GM12891 (cell line): Measurements from ENCODE around the gene OR8G1.

Source experiments
- DNase-seq: peaks from one replicate; pipeline ENCODE4 v3.0.0; 2011; ENCODE audit warnings: low spot score; ENCODE audit not compliant: insufficient read length
- FAIRE-seq: peaks from 2 replicates; lab custom pipeline; 2011; peaks lifted over from hg19 to GRCh38; lab: Jason Lieb, UNC
- PAX5 ChIP-seq: IDR thresholded peaks from 2 replicates; pipeline ENCODE4 v1.6.1; 2011; ENCODE audit warnings: low read length, moderate library complexity, mild to moderate bottlenecking; ENCODE audit not compliant: insufficient read depth, severe bottlenecking
- POLR2A ChIP-seq: IDR thresholded peaks from 2 replicates; pipeline ENCODE4 v1.6.1; 2011; ENCODE audit warnings: low read depth, low read length, control low read depth
- POLR2AphosphoS5 ChIP-seq: IDR thresholded peaks from 2 replicates; pipeline ENCODE4 v1.6.1; 2011; ENCODE audit warnings: low read depth, low read length, control low read depth
- POU2F2 ChIP-seq: IDR thresholded peaks from 2 replicates; pipeline ENCODE4 v1.6.1; 2011; ENCODE audit warnings: low read depth, mild to moderate bottlenecking, control low read depth, low read length, moderate library complexity
- SPI1 ChIP-seq: IDR thresholded peaks from 2 replicates; pipeline ENCODE4 v1.6.1; 2011; ENCODE audit warnings: low read depth, low read length, control low read depth
- TAF1 ChIP-seq: IDR thresholded peaks from 2 replicates; pipeline ENCODE4 v1.6.1; 2011; ENCODE audit warnings: low read depth, low read length, control low read depth

Gene OR8G1

DNA sequence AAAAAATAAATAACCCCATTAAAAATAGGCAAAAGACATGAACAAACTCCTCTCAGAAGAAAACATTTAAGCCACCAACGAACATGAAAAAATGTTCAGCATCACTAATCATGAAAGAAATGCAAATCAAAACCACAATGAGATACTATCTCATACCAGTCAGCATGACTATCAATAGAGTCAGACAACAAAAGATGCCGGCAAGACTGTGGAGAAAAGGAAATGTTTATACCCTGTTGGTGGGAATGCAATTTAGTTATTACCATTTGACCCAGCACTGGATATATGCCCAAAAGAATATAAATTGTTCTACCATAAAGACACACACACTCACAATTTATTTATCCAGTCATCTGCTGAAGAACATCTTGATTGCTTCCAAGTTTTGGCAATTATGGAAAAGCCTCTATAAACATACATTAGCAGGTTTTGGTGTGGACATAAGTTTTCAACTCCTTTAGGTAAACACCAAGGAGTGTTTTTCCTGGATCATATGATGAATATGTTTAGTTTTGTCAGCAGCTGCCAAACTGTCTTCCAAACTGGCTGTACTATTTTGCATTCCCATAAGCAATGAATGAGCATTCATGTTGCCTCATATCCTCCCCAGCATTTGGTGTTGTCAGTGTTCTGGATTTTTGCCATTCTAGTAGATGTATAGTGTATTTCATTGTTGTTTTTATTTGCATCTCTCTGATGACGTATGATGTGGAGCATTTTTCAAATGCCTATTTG is 44.9 kb downstream of the OR8G1 start:
- TF ChIP-seq POU2F2, result no peak
- no peak for TF ChIP-seq PAX5
- TF ChIP-seq POLR2AphosphoS5, result no peak
- TF ChIP-seq TAF1, result no peak
- TF ChIP-seq POLR2A, result no peak
- TF ChIP-seq SPI1, result no peak
- DNase-seq (no peak), FAIRE-seq (no peak)

DNA sequence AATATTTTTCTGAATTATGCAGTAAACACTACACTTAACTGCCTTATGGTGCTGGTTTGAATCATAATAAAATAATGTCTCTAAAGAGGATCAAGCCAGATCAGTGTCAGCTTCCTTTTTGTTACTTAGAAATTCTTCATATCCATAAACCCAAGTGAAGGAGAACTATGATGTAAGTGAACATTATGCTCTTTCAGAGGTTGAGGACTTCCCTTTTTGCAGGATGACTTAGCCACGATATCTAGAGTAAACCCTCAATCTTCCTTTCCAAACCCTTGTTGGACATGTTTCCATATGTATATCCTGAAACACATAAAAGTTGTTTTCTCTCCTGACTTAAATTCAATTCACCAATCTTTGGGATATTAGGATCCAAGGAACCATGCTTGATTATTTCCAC is 53.8 kb downstream of the OR8G1 start:
- TF ChIP-seq PAX5 (no peak), POLR2AphosphoS5 (no peak), SPI1 (no peak), TAF1 (no peak), POLR2A (no peak), POU2F2 (no peak)
- FAIRE-seq (no peak), DNase-seq (no peak)

DNA sequence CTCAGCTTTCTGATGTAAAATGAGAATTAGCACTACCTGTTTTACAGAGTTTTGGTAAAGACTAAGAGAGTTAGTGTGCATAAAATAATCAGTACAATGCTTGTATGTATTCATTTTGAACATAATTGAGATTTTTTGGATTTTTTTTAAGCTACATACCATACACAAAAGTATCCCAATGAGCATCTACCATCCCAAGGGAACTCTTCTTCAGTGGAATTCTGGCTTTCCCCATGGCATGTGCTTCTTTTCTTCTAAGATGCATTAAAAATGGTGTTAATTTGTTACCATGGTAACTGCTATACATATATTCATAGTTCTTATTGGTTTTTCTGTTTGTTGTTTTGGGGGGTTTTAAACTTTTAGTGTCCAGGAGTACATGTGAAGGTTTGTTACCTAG is 55.1 kb downstream of the OR8G1 start:
- TF ChIP-seq POLR2AphosphoS5 (no peak), SPI1 (no peak), PAX5 (no peak), POLR2A (no peak), TAF1 (no peak), POU2F2 (no peak)
- FAIRE-seq (no peak), DNase-seq (no peak)

DNA sequence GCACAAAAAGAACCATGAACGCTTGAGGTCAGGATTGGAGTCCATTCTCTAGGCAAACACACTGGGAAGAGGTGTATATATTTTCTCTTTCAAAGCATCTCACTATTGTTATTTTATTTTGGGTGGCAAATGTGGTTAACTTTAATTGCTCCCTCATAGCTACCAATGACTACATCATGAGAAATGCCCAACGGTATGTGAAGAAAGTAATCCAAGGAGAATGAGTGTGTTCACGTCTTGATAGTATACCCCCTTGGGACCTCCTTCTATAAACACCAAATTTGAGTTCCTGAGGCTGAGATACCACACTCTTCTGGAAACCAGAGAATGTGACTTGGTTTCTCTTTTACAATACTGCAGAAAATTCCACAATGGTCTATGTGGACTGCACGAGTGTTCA is 57.0 kb downstream of the OR8G1 start:
- DNase-seq (no peak), FAIRE-seq (no peak)
- no peak for TF ChIP-seq TAF1
- TF ChIP-seq POLR2AphosphoS5, result no peak
- no peak for TF ChIP-seq POLR2A
- TF ChIP-seq PAX5, result no peak
- TF ChIP-seq SPI1, result no peak
- TF ChIP-seq POU2F2, result no peak

DNA sequence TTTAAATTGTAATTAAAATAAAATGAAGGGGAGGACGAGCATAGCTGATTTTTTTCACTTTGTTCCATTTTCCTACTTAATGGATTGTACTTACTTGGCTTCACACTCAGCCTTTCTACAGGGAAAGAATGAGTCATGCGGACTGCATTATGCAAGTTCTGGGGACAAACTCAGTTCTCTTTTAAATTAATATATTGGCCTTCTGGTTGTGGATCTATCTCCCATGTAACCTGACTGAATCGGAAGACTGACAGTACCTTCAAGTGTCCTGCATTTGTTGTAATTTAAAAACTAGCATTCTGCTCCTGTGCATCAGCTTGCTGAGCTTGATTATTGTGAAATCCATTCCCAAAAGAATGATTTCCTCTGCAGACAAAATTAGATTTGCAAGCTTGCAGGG is 60.7 kb downstream of the OR8G1 start:
- DNase-seq (no peak), FAIRE-seq (no peak)
- TF ChIP-seq SPI1 (no peak), PAX5 (no peak), POLR2AphosphoS5 (no peak), POU2F2 (no peak), POLR2A (no peak), TAF1 (no peak)

DNA sequence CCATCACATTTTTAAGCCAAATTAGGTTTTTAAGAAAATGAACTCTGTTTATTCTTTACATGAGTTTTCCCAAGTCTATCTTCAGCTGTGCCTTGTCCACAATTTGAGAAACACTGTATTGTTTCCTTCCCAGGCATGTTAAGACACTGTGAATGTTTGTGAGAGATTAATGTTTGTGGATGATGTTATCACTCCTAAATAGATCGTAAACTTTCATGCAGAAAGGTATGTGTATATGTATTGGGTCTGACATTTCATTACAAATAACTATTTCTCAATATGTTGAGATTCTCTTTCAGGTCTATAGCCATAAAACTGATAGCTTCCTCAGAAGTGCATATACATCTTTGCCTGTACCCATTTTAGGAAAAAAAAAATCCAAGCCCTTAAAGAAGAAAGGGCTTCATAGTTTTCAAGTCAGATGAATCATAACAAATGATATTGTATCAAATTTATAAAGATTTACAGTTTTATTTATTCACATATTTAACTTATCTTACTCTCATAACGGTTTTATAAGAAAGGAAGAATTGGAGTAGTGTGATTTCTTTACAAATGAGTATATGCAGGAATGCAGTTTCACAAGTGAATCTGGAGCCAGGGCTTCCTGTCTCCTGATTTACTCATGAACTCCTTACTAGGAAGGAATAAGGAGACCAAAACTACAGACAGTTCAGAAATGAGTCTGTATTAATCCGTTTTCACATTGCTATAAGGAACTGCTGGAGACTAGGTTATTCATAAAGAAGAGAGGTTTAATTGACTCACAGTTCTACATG is 61.6 kb downstream of the OR8G1 start:
- DNase-seq, result no peak
- FAIRE-seq, result no peak
- TF ChIP-seq POLR2A (no peak), SPI1 (no peak), TAF1 (no peak), POLR2AphosphoS5 (no peak), POU2F2 (no peak), PAX5 (no peak)
